ENCODE data around the gene ERC2. TPM values are rescaled to one million over a fixed set of nuclear protein-coding genes. Genes with fewer than 3 reads are reported as not detected.

The ERC2 gene
- total RNA-seq, 1 experiment from 2014 or later = 0.77 TPM

DNA sequence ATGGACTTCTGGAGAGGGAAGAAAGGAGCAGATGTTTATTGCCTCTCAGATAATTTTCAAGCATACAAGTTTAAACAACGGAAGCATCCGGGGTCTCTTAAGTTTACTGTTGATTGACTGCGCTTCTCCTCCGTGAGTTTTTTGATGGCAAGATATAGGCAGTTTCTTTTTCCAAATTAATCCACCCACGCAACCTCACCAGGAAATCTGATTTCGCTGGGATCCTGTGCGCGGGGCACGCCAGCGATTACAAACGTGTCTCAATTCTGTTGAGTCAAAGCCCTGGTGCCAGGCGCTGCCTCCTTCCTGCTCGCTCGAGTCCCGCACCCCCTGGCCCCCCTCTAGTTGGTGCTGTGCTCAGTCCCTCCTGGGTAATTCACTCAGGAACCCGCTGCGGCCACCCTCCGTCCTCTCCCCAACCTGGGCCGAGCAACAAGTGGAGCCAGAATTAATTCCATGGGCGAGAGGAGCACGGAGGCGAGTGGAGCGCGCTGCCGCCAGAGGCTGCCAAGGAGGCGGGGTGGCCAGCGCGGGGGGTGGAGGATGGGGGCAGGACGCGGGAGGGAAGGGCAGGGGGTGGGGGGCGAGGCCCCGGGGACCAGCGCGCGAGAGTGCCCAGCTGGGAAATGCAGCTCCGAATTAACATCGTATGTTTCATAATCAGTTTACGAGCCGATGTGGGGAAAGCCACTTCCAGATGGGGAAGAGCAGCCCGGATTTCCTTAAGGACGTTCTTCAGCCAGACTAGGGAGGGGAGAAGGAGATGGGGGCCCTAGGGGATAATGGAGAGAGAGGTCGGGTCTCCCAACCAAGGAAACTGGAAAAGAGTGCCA lies 987.1 kb downstream of the ERC2 start:
- no peaks in the 10 kb centered on the region for H4K20me1 ChIP-seq (ENCODE audit: low read length)
- H3K4me2 ChIP-seq (ENCODE audit: low read length) = peak overlapping the region; percentile 93
- peaks cover 23% of the 10 kb centered on the region for H3K79me2 ChIP-seq (ENCODE audit: low read length)
- DNase-seq (peak; percentile 33), ATAC-seq (peak; percentile 27)
- H3K36me3 ChIP-seq (ENCODE audit: low read depth, low read length) = no peaks in the 10 kb centered on the region
- intact Hi-C loops (cut with micrococcal nuclease) = loop anchor here (2.0 to 5.0 kb wide), 2 partner anchors 46 to 629 kb away; no protein-coding TSS in a partner anchor
- ChIA-PET CTCF (no interaction called here), POLR2A (ENCODE audit: unreplicated experiment) (no interaction called here)
- BruUV-seq (replicated peaks) = no TSS peak
- peak overlapping the region; percentile 65 for H3K9ac ChIP-seq (ENCODE audit: low read length)
- peaks cover 10% of the 10 kb centered on the region; the same call in 1 of the 2 replicates for H3K4me1 ChIP-seq (ENCODE audit: insufficient read depth, low read length)
- no peaks in the 10 kb centered on the region for H3K9me3 ChIP-seq (ENCODE audit: low read length)
- H3K4me3 ChIP-seq (ENCODE audit: low read length) = peak overlapping the region; percentile 76
- no peaks in the 10 kb centered on the region for H3K9me2 ChIP-seq (replicated peaks; ENCODE audit: low read length)
- H2AFZ ChIP-seq (ENCODE audit: low read length) = peak overlapping the region; percentile 82
- no peaks in the 10 kb centered on the region for H3F3A ChIP-seq (ENCODE audit: low read length, unreplicated experiment)
- TF ChIP-seq, protein P1, sequence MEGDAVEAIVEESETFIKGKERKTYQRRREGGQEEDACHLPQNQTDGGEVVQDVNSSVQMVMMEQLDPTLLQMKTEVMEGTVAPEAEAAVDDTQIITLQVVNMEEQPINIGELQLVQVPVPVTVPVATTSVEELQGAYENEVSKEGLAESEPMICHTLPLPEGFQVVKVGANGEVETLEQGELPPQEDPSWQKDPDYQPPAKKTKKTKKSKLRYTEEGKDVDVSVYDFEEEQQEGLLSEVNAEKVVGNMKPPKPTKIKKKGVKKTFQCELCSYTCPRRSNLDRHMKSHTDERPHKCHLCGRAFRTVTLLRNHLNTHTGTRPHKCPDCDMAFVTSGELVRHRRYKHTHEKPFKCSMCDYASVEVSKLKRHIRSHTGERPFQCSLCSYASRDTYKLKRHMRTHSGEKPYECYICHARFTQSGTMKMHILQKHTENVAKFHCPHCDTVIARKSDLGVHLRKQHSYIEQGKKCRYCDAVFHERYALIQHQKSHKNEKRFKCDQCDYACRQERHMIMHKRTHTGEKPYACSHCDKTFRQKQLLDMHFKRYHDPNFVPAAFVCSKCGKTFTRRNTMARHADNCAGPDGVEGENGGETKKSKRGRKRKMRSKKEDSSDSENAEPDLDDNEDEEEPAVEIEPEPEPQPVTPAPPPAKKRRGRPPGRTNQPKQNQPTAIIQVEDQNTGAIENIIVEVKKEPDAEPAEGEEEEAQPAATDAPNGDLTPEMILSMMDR (conservative IDR thresholded peaks at IDR 0.05; ENCODE audit: low read depth, low read length) = 0 out of 2 replicates have a peak, but pooled peaks have one; percentile 9
- TF ChIP-seq EZH2 (IDR thresholded peaks at IDR 0.05; ENCODE audit: low read length, unreplicated experiment) = no peak
- H3K27ac ChIP-seq (ENCODE audit: low read length) = no peak overlapping the region
- H3K27me3 ChIP-seq (ENCODE audit: low read length) = no peaks in the 10 kb centered on the region

DNA sequence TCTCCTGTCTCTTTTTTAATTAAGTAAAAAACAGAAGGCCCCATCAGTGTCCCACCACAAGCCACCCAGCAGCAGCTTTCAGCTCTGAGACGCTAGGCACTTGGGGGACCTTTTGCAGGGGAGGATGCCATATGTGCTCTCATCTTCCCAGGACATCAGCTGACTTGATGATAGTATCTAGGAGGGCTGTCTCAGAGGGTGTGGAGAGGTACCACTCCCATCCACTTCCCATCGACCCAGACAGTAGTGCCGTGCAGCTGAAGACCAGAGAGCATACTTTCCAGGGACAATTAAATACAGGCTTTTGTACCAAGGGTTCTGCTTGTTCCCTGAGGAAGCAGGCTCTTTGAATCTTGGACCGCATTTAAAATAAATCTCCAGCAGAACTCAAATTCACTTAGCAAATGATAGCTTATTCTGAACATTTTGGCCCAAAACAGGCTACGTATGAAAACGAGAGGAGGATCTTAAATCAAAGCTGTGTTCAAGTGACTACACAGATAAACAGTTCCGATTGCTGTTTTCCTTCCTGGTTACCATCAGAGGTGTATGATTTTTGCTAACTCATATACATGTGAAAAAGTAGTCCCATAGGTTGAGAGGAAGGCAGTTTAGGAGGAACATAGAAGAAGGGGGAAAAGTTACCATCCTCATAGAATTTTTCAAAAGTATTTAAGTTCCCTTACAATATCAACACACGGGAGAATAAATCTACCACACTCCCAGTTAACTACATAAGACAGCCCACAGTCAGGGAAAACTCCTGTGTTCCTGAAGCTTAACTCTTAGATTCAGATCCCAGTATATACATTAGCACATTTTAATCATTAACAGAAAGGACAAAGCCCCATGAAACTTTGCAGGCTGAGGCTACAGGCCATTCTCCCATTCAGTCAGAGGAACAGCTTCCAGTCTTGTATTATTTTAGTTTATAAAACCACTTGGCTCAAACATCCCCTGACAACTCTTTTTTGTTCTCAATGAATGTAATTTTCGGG lies 990.7 kb downstream of the ERC2 start:
- ChIA-PET CTCF (no interaction called here), POLR2A (ENCODE audit: unreplicated experiment) (no interaction called here)
- Histone ChIP-seq H3K4me1 (ENCODE audit: insufficient read depth, low read length) (peaks cover 5% of the 10 kb centered on the region; the same call in 1 of the 2 replicates), H3K36me3 (ENCODE audit: low read depth, low read length) (no peaks in the 10 kb centered on the region), H3K4me2 (ENCODE audit: low read length) (no peak overlapping the region), H3K9me3 (ENCODE audit: low read length) (no peaks in the 10 kb centered on the region), H3F3A (ENCODE audit: low read length, unreplicated experiment) (no peaks in the 10 kb centered on the region), H3K79me2 (ENCODE audit: low read length) (peaks cover 5% of the 10 kb centered on the region; the same call in 1 of the 2 replicates), H3K9me2 (replicated peaks; ENCODE audit: low read length) (no peaks in the 10 kb centered on the region), H4K20me1 (ENCODE audit: low read length) (no peaks in the 10 kb centered on the region), H3K27me3 (ENCODE audit: low read length) (no peaks in the 10 kb centered on the region), H3K9ac (ENCODE audit: low read length) (no peak overlapping the region), H3K27ac (ENCODE audit: low read length) (no peak overlapping the region), H2AFZ (ENCODE audit: low read length) (no peak overlapping the region), H3K4me3 (ENCODE audit: low read length) (no peak overlapping the region)
- intact Hi-C loops (cut with micrococcal nuclease) = no loop called here
- no peak for DNase-seq
- ATAC-seq = no peak
- BruUV-seq (replicated peaks) = no TSS peak
- TF ChIP-seq EZH2phosphoT487 (IDR thresholded peaks at IDR 0.05; ENCODE audit: borderline replicate concordance, low read length) = no peak
- TF ChIP-seq EZH2 (IDR thresholded peaks at IDR 0.05; ENCODE audit: low read length, unreplicated experiment) = no peak
- TF ChIP-seq, protein P1 (conservative IDR thresholded peaks at IDR 0.05; ENCODE audit: low read depth, low read length) = no peak

Data from PC-3 (cell line).